Measurements from ENCODE around the gene MYO1B. TPM values are rescaled to one million over a fixed set of nuclear protein-coding genes. Genes with fewer than 3 reads are reported as not detected.

Gene MYO1B
- total and polyA plus RNA-seq, 7 donors, result 6.2 to 37.1 (median 13.8) TPM

DNA sequence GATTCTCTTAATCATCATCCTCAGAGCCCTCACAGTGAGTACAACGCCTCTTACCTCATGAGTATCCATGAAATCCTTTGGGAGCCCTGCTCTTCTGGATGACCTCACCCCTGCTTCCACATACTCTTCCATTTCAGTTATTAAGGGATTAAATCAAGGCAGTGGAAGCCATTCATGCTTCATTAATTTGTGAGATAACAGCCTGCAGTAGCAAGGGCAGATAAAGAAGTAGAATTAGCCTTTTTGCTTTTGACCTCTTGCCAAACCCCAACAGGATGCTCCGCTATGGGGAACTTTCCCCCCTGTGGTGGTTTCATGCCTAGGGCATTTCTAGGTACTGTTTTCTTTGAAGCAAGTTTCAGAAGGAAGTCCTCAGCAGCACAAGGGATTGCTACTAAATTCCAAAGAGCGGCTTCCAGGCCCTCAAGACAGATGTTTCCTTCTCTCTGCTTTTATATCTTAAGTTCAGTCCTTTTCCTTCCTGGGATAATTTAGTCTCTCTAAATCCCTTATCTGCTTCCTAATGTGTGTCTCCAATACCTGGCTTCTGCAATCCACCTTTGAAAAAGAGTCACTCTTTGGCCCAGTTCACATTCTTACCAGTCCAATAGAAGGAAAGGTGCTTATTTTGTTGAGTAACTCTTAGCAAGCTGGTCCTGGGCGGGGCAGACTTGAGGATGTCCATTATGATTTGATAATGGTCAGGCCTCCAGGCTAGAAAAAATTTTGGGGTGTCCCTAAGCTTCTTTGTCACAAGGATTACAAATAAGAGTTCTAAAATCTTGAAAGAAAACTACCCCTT is 76.9 kb downstream of the MYO1B start:
- Histone ChIP-seq H3K9me3 (no peaks in the 10 kb centered on the region), H3K4me3 (no peak overlapping the region), H3K27me3 (no peaks in the 10 kb centered on the region), H3K36me3 (no peaks in the 10 kb centered on the region), H3K27ac (no peak overlapping the region), H3K4me1 (peaks cover 0 to 6% (median 0%) of the 10 kb centered on the region in 4 donors)
- TF ChIP-seq POLR2AphosphoS5 (IDR thresholded peaks at IDR 0.05) (no peak), EP300 (IDR thresholded peaks at IDR 0.05) (no peak), POLR2A (IDR thresholded peaks at IDR 0.05) (no peak)
- TF ChIP-seq, protein P1, sequence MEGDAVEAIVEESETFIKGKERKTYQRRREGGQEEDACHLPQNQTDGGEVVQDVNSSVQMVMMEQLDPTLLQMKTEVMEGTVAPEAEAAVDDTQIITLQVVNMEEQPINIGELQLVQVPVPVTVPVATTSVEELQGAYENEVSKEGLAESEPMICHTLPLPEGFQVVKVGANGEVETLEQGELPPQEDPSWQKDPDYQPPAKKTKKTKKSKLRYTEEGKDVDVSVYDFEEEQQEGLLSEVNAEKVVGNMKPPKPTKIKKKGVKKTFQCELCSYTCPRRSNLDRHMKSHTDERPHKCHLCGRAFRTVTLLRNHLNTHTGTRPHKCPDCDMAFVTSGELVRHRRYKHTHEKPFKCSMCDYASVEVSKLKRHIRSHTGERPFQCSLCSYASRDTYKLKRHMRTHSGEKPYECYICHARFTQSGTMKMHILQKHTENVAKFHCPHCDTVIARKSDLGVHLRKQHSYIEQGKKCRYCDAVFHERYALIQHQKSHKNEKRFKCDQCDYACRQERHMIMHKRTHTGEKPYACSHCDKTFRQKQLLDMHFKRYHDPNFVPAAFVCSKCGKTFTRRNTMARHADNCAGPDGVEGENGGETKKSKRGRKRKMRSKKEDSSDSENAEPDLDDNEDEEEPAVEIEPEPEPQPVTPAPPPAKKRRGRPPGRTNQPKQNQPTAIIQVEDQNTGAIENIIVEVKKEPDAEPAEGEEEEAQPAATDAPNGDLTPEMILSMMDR (IDR thresholded peaks at IDR 0.05), result no peak
- intact Hi-C loops (cut with DNase I), result no loop called here
- WGBS, 2 donors, result 57 to 86% methylated on average over 4 of the region's 4 CpGs
- no peak for DNase-seq

DNA sequence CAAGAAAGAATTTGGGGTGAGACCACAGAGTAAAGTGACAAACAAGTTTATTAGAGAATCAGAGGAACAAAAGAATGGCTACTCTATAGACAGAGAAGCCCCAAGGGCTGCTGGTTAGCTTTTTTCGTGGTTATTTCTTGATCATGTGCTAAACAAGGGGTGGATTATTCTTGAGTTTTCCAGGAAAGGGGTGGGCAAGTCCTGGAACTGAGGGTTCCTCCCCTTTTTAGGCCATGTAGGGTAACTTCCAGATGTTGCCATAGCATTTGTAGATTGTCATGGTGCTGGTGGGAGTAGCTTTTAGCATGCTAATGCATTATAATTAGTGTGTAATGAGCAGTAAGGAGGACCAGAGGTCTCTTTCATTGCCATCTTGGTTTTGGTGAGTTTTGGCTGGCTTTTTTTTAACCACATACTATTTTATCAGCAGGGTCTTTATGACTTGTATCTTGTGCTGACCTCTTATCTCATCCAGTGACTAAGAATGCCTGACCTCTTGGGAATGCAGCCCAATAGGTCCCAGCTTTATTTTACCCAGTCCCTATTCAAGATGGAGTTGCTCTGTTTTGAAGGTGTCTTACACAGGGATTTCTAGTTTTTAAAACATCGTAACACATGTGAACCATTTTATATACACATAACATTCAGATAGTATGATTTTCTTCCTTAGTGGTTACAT is 77.8 kb downstream of the MYO1B start:
- Histone ChIP-seq H3K27me3 (no peaks in the 10 kb centered on the region), H3K36me3 (no peaks in the 10 kb centered on the region), H3K9me3 (no peaks in the 10 kb centered on the region), H3K4me1 (peaks cover 0 to 6% (median 0%) of the 10 kb centered on the region in 4 donors), H3K27ac (no peak overlapping the region), H3K4me3 (no peak overlapping the region)
- 74 to 87% methylated on average over 2 of the region's 2 CpGs for WGBS, 2 donors
- intact Hi-C loops (cut with DNase I), result no loop called here
- TF ChIP-seq, protein P1 (IDR thresholded peaks at IDR 0.05), result no peak
- TF ChIP-seq EP300 (IDR thresholded peaks at IDR 0.05) (no peak), POLR2A (IDR thresholded peaks at IDR 0.05) (no peak), POLR2AphosphoS5 (IDR thresholded peaks at IDR 0.05) (no peak)
- no peak for DNase-seq

DNA sequence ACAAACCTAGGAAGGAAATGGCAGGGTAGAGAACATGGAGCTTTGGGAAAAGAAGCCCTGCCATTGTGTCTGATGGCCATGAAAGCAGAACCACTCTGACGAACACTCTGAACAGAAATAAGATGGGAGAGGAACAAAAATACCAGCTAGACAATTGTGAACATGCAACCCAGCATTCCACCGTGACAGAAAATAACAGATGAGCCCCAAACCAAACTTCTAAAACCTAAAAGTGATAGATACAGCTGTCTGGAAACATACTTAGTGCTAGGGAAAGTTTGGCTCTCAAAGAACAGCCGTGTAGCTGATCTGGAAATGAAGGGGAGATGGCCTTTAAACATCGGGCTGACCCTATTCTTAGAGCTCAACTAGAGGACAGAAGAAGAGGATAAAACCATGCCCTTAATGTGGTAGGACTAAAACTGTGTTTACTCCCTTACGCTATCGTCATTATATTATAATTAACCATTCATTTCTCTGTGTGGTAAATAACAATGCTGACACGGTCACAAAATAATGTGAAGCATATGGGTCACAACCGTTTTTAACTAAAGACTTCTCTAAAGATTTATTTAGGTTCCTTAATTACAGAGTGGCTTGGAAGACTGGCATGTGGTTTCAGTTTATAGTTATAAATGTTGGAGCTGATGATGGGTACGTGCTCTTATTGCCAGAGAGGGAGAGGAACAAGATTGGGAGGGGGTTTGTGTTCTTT is 80.6 kb downstream of the MYO1B start:
- Histone ChIP-seq H3K27me3 (no peaks in the 10 kb centered on the region), H3K27ac (no peak overlapping the region), H3K4me3 (no peak overlapping the region), H3K36me3 (no peaks in the 10 kb centered on the region), H3K9me3 (no peaks in the 10 kb centered on the region), H3K4me1 (no peaks in the 10 kb centered on the region)
- no peak for TF ChIP-seq POLR2AphosphoS5 (IDR thresholded peaks at IDR 0.05)
- no peak for TF ChIP-seq POLR2A (IDR thresholded peaks at IDR 0.05)
- TF ChIP-seq, protein P1 (IDR thresholded peaks at IDR 0.05), result no peak
- TF ChIP-seq EP300 (IDR thresholded peaks at IDR 0.05), result no peak
- 80 to 88% methylated on average over 9 of the region's 9 CpGs for WGBS, 2 donors
- intact Hi-C loops (cut with DNase I), result no loop called here
- no peak for DNase-seq

DNA sequence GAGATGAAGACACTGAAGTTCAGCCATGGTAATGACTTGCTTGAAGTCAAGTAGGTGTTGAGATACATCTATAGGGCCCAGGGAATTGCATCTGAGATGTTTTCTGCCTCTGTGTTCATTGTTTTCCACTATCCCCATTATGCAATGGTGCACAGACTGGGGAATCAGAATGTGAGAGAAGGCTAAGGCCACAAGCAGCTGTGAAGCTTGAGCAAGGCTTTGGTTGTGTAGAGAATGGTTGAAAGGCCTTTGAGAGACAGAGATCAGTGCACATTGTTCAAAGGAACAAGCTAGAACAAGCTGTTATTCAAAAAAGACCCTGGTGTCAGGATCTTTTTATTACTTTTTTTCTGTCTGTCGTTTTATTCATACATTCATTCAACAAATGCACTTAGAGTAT is 82.3 kb downstream of the MYO1B start:
- 88% methylated on average over 1 of the region's 1 CpG for WGBS, 2 donors
- H3K27ac ChIP-seq, result no peak overlapping the region
- no peaks in the 10 kb centered on the region for H3K36me3 ChIP-seq
- TF ChIP-seq EP300 (IDR thresholded peaks at IDR 0.05) (no peak), POLR2A (IDR thresholded peaks at IDR 0.05) (no peak), POLR2AphosphoS5 (IDR thresholded peaks at IDR 0.05) (no peak)
- TF ChIP-seq, protein P1 (IDR thresholded peaks at IDR 0.05), result no peak
- H3K4me1 ChIP-seq, result no peaks in the 10 kb centered on the region
- DNase-seq, result no peak
- intact Hi-C loops (cut with DNase I), result no loop called here
- no peaks in the 10 kb centered on the region for H3K9me3 ChIP-seq
- H3K4me3 ChIP-seq, result no peak overlapping the region
- no peaks in the 10 kb centered on the region for H3K27me3 ChIP-seq

Data from sigmoid colon (tissue), 7 donors.